Esophagus squamous epithelium (tissue), 5 donors: ENCODE measurements around the gene ADGRG7. TPM values are rescaled to one million over a fixed set of nuclear protein-coding genes. Genes with fewer than 3 reads are reported as not detected.

Experiments
- DNase-seq: peaks from one replicate; lab custom pipeline; 2025; lab: John Stamatoyannopoulos, UW
- H3K27ac ChIP-seq, 4 donors: fragments of 200-600 bp; sonication (generic); one replicate each; pipeline ENCODE4 v1.5.1; 2016 to 2019; ENCODE audit warnings: mild to moderate bottlenecking in 1 of 4
- H3K27me3 ChIP-seq, 4 donors: fragments of 200-600 bp; sonication (generic); 1 replicate in 3 of 4; 2 replicates in 1 of 4; pipeline versions ENCODE4 v1.5.1 to v1.6.0; 2017 to 2021; ENCODE audit warnings: antibody characterized with exemption in 1 of 4
- H3K36me3 ChIP-seq, 3 donors: fragments of 200-600 bp; sonication (generic); one replicate each; pipeline ENCODE4 v1.5.1; 2016 to 2019
- H3K4me1 ChIP-seq, 3 donors: fragments of 200-600 bp; sonication (generic); one replicate each; pipeline ENCODE4 v1.5.1; 2017 to 2019
- H3K4me3 ChIP-seq, 4 donors: fragments of 200-600 bp; sonication (generic); 1 replicate in 3 of 4; 2 replicates in 1 of 4; pipeline ENCODE4 v1.5.1; 2016 to 2019; ENCODE audit warnings: mild to moderate bottlenecking in 2 of 4, moderate library complexity in 1 of 4
- H3K9me3 ChIP-seq, 3 donors: fragments of 200-600 bp; sonication (generic); one replicate each; pipeline ENCODE4 v1.5.1; 2016 to 2019
- CTCF ChIP-seq, 6 experiments: fragments of 450-650 bp in 4 of 6; fragments of 200-600 bp in 2 of 6; sonication (generic) in 2 of 6; IDR thresholded peaks; one replicate each; pipeline ENCODE4 v1.5.1; 2016 to 2019; ENCODE audit warnings: antibody characterized with exemption in 6 of 6, mild to moderate bottlenecking in 4 of 6, moderate library complexity in 4 of 6
- POLR2A ChIP-seq, 4 donors: fragments of 450-650 bp; IDR thresholded peaks; one replicate each; pipeline ENCODE4 v1.6.1; 2017; ENCODE audit warnings: antibody characterized with exemption in 4 of 4, mild to moderate bottlenecking in 4 of 4, moderate library complexity in 3 of 4
- WGBS, 2 donors: methylation state at CpG; one replicate each; pipeline ENCODE4 v1.1.5; 2018; 5-methylcytosine and 5-hydroxymethylcytosine counted together
- intact Hi-C: fragments of 100-400 bp; cut with DNase I; formaldehyde crosslinking; loops from one replicate; pipeline ENCODE4 v1.15.0; 2022
- total RNA-seq, 4 donors: library from RNA; depleted of rRNA; stranded (reverse); fragments of >200 nt; gene quantifications; one replicate each; pipeline ENCODE4 v1.1.0, GENCODE V29; 2016
- donor health status: DM: yes; HTN: yes; CAD: no.

The ADGRG7 gene
- total RNA-seq, 4 donors from 2014 or later = not detected

GRCh38 chr3:100696161-100696560, 86.8 kb downstream of the ADGRG7 start:
- no peak overlapping the region for H3K4me3 ChIP-seq
- H3K36me3 ChIP-seq = no peaks in the 10 kb centered on the region
- DNase-seq = no peak
- TF ChIP-seq POLR2A (IDR thresholded peaks at IDR 0.05) (no peak), CTCF (IDR thresholded peaks at IDR 0.05) (peak in 1 of 6 experiments; percentile 18)
- no peak overlapping the region for H3K27ac ChIP-seq
- H3K9me3 ChIP-seq = no peaks in the 10 kb centered on the region
- intact Hi-C loops = no loop called here
- peaks cover 0 to 14% (median 0%) of the 10 kb centered on the region in 4 donors for H3K27me3 ChIP-seq
- H3K4me1 ChIP-seq = no peaks in the 10 kb centered on the region
- 44 to 48% methylated on average over 3 of the region's 3 CpGs for WGBS, 2 donors

GRCh38 chr3:100697172-100697571, 87.8 kb downstream of the ADGRG7 start:
- 75 to 80% methylated on average over 1 to 7 of the region's 7 CpGs for WGBS, 2 donors
- DNase-seq = no peak
- peaks cover 0 to 14% (median 0%) of the 10 kb centered on the region in 4 donors for H3K27me3 ChIP-seq

GRCh38 chr3:100697723-100698285, 88.4 kb downstream of the ADGRG7 start:
- H3K4me3 ChIP-seq = no peak overlapping the region
- DNase-seq = no peak
- 71 to 77% methylated on average over 5 of the region's 5 CpGs for WGBS, 2 donors
- no peak for TF ChIP-seq POLR2A (IDR thresholded peaks at IDR 0.05)
- no peak for TF ChIP-seq CTCF (IDR thresholded peaks at IDR 0.05)
- no peaks in the 10 kb centered on the region for H3K9me3 ChIP-seq
- intact Hi-C loops = no loop called here
- H3K27me3 ChIP-seq = peaks cover 0 to 14% (median 0%) of the 10 kb centered on the region in 4 donors
- H3K27ac ChIP-seq = no peak overlapping the region
- no peaks in the 10 kb centered on the region for H3K36me3 ChIP-seq
- peaks cover 0 to 14% (median 3%) of the 10 kb centered on the region in 3 donors for H3K4me1 ChIP-seq

More at GRCh38 chr3:100697172-100697571, 87.8 kb downstream of the ADGRG7 start:
- Histone ChIP-seq H3K27ac (no peak overlapping the region), H3K4me3 (no peak overlapping the region), H3K36me3 (no peaks in the 10 kb centered on the region), H3K9me3 (no peaks in the 10 kb centered on the region), H3K4me1 (peaks cover 0 to 8% (median 3%) of the 10 kb centered on the region in 3 donors)
- intact Hi-C loops = no loop called here
- TF ChIP-seq CTCF (IDR thresholded peaks at IDR 0.05) (no peak), POLR2A (IDR thresholded peaks at IDR 0.05) (no peak)

GRCh38 chr3:100698736-100699135, 89.3 kb downstream of the ADGRG7 start:
- peaks cover 0 to 11% (median 0%) of the 10 kb centered on the region in 4 donors for H3K27me3 ChIP-seq
- intact Hi-C loops = no loop called here
- no peak for DNase-seq
- H3K4me3 ChIP-seq = no peak overlapping the region
- WGBS, 2 donors = 37 to 72% methylated on average over 3 of the region's 3 CpGs
- no peak for TF ChIP-seq POLR2A (IDR thresholded peaks at IDR 0.05)
- no peak for TF ChIP-seq CTCF (IDR thresholded peaks at IDR 0.05)
- no peaks in the 10 kb centered on the region for H3K9me3 ChIP-seq
- no peaks in the 10 kb centered on the region for H3K36me3 ChIP-seq
- no peak overlapping the region for H3K27ac ChIP-seq
- peaks cover 0 to 16% (median 3%) of the 10 kb centered on the region in 3 donors for H3K4me1 ChIP-seq

GRCh38 chr3:100700708-100701107, 91.3 kb downstream of the ADGRG7 start:
- Histone ChIP-seq H3K27me3 (peaks cover 0 to 5% (median 0%) of the 10 kb centered on the region in 4 donors), H3K27ac (no peak overlapping the region), H3K36me3 (no peaks in the 10 kb centered on the region), H3K4me3 (no peak overlapping the region), H3K9me3 (no peaks in the 10 kb centered on the region), H3K4me1 (peaks cover 0 to 16% (median 3%) of the 10 kb centered on the region in 3 donors)
- DNase-seq = no peak
- TF ChIP-seq CTCF (IDR thresholded peaks at IDR 0.05) (no peak), POLR2A (IDR thresholded peaks at IDR 0.05) (no peak)
- 77 to 92% methylated on average over 5 of the region's 5 CpGs for whole genome bisulfite sequencing, 2 donors
- intact Hi-C loops = no loop called here
